22Rv1 (cell line): Measurements from ENCODE around the gene RBMS1.

Experiments
- ZFX ChIP-seq: fragments of 450-650 bp; IDR thresholded peaks from 2 replicates; pipeline ENCODE4 v1.6.1; 2017; ENCODE audit warnings: antibody characterized with exemption, borderline replicate concordance
- TF ChIP-seq, protein P1 (sequence below): fragments of 450-650 bp; IDR thresholded peaks from 2 replicates; pipeline ENCODE4 v1.5.1; 2017; ENCODE audit warnings: mild to moderate bottlenecking

DNA sequence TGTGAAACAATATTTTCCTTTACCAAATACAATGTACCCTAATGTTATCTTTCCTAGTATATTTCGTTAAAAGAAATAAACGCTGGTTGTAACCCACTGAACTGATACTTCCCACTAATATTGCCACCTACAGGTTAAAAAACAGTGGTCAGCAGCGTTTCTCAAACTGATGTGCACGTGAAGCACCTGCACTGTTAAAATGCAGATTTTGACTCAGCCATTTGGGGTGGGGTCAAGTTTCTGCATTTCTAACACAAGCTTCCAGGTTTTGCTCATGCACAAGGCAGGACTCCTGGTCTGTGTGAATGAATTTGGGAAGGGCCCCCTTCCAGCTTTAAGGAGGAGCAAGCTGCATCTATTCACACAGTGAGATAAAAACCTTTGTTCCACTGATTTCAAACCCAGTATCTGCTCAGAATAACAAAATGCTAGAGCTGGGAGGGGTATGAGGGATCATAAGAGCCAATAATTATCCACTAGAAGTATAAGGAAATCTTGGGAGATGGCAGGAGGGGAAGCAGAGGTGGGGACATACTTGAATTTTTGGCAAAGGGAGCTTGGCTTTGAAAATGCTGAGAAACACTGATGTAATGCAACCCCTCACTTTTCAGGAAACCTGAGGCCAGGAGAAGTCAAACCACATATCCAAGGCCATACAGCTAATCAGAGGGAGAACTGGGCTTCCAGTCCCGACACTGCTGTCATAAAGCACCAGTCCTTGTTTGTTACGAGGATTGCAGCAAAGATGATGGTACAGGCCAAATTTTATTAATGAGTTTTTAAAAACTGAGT is 116.2 kb downstream of the RBMS1 start:
- TF ChIP-seq, protein P1, sequence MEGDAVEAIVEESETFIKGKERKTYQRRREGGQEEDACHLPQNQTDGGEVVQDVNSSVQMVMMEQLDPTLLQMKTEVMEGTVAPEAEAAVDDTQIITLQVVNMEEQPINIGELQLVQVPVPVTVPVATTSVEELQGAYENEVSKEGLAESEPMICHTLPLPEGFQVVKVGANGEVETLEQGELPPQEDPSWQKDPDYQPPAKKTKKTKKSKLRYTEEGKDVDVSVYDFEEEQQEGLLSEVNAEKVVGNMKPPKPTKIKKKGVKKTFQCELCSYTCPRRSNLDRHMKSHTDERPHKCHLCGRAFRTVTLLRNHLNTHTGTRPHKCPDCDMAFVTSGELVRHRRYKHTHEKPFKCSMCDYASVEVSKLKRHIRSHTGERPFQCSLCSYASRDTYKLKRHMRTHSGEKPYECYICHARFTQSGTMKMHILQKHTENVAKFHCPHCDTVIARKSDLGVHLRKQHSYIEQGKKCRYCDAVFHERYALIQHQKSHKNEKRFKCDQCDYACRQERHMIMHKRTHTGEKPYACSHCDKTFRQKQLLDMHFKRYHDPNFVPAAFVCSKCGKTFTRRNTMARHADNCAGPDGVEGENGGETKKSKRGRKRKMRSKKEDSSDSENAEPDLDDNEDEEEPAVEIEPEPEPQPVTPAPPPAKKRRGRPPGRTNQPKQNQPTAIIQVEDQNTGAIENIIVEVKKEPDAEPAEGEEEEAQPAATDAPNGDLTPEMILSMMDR, result no peak
- TF ChIP-seq ZFX, result no peak
